ENCODE results near the gene ACBD6.

The ACBD6 gene

GRCh38 chr1:180363246-180363995, 139.0 kb downstream of the ACBD6 start:
- FAIRE-seq, result no peak

GRCh38 chr1:180360333-180361075, 141.9 kb downstream of the ACBD6 start:
- no peak for FAIRE-seq

GRCh38 chr1:180358649-180359048, 143.7 kb downstream of the ACBD6 start:
- FAIRE-seq, result no peak

GRCh38 chr1:180353945-180354344, 148.4 kb downstream of the ACBD6 start:
- FAIRE-seq, result no peak

GRCh38 chr1:180352588-180352987, 149.8 kb downstream of the ACBD6 start:
- FAIRE-seq, result no peak

GRCh38 chr1:180352021-180352420, 150.4 kb downstream of the ACBD6 start:
- FAIRE-seq, result no peak

- FAIRE-seq, result no peak
Measured at GRCh38 chr1:180345148-180345547, 157.2 kb downstream of the ACBD6 start.

- FAIRE-seq, result peak; percentile 38
Measured at GRCh38 chr1:180343921-180344769, 158.2 kb downstream of the ACBD6 start.

GRCh38 chr1:180327089-180327488, 175.3 kb downstream of the ACBD6 start:
- no peak for FAIRE-seq

GRCh38 chr1:180312926-180313325, 189.5 kb downstream of the ACBD6 start:
- FAIRE-seq, result no peak

GRCh38 chr1:180311011-180311730, 191.2 kb downstream of the ACBD6 start:
- FAIRE-seq, result no peak

GRCh38 chr1:180310095-180310494, 192.3 kb downstream of the ACBD6 start:
- FAIRE-seq, result no peak

GRCh38 chr1:180309338-180309737, 193.0 kb downstream of the ACBD6 start:
- FAIRE-seq, result peak; percentile 53

- FAIRE-seq, result no peak
Measured at GRCh38 chr1:180301135-180301742, 201.1 kb downstream of the ACBD6 start.

GRCh38 chr1:180299479-180300221, 202.7 kb downstream of the ACBD6 start:
- FAIRE-seq, result no peak

GRCh38 chr1:180295999-180296398, 206.4 kb downstream of the ACBD6 start:
- no peak for FAIRE-seq

- no peak for FAIRE-seq
Measured at GRCh38 chr1:180294711-180295110, 207.7 kb downstream of the ACBD6 start.

GRCh38 chr1:180291004-180291403, 211.4 kb downstream of the ACBD6 start:
- FAIRE-seq, result peak; percentile 30

GRCh38 chr1:180290265-180291001, 211.9 kb downstream of the ACBD6 start:
- FAIRE-seq, result no peak

GRCh38 chr1:180288940-180289339, 213.4 kb downstream of the ACBD6 start:
- no peak for FAIRE-seq
